ENCODE data around the gene GON7.

DNA sequence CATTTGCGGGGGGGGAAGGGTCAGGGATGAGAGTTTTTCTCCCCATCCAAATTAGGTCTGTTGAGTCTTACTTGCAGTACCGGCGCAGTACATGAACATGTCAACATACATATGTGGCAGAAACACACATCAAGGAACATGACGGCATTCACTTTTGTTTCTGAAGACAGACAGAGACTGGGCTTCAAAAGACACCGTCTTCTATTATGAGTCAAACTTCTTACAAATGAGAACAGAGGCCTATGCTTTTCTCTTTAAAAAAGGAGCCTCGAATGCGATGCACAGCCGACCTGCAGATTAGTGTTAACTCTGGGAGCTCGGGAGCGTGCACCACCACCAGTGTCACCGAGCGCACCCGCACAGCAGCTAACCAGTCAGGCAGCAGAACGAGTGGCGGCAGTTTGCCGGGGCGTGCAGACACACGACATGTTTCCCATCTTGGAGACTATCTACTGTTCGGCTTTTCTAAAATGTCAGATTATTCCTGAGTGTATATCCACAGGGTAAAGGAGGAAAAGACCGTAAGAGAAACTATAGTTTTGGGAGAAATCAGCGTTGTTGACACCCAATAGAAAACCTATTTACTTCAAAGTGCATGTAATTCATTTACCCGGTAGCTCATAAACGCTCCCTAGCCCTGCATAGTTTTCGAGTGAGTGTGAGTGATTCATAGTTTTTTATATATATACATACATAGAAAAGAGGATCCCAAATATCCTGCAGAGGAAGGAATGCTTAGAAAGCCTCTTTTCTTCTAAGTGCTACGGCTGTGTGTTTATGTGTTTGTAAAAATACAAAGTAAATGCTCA, 33.2 kb upstream of the GON7 start:
- no peak for TF ChIP-seq CTCF (IDR thresholded peaks at IDR 0.05 in 4 of 5, conservative IDR thresholded peaks at IDR 0.05 in 1 of 5)
- TF ChIP-seq POLR2A (IDR thresholded peaks at IDR 0.05): no peak
